A673 (cell line): ENCODE results near the gene CSRP1. TPM values are rescaled to one million over a fixed set of nuclear protein-coding genes. Genes with fewer than 3 reads are reported as not detected.

Experiments
- BruUV-seq: library from RNA; stranded (reverse); fragments of 400-500 nt; replicated peaks from 2 replicates; lab custom pipeline; 2021; lab: Mats Ljungman, UMichigan
- CTCF ChIA-PET: fragments of 300-600 bp; sonication (Branson Sonifier 250); formaldehyde crosslinking; loops from one replicate; lab custom pipeline; 2022; ENCODE audit warnings: antibody characterized with exemption; lab: Charles Lee
- POLR2A ChIA-PET: fragments of 300-600 bp; sonication (Branson Sonifier 250); formaldehyde crosslinking; loops from one replicate; lab custom pipeline; 2022; ENCODE audit warnings: antibody characterized with exemption; ENCODE audit not compliant: low non-redundant PET; lab: Charles Lee
- DNase-seq: peaks from one replicate; pipeline ENCODE4 v3.0.0-alpha.2; 2015; ENCODE audit warnings: low spot score
- H3K27ac ChIP-seq: fragments of 200-600 bp; sonication (generic); 2 replicates; pipeline ENCODE4 v1.5.1; 2016; ENCODE audit warnings: mixed run types, low read depth, mild to moderate bottlenecking, mixed read lengths, antibody characterized with exemption, low read length; ENCODE audit not compliant: poor library complexity, severe bottlenecking
- H3K27me3 ChIP-seq: fragments of 200-600 bp; sonication (generic); replicated peaks from 2 replicates; pipeline ENCODE4 v1.6.1; 2017; ENCODE audit warnings: mixed run types, low read depth, mild to moderate bottlenecking, mixed read lengths, antibody characterized with exemption, low read length; ENCODE audit not compliant: insufficient read depth, poor library complexity
- H3K36me3 ChIP-seq: fragments of 200-600 bp; sonication (generic); 2 replicates; pipeline ENCODE4 v1.6.1; 2016; ENCODE audit warnings: mixed run types, mild to moderate bottlenecking, mixed read lengths, antibody characterized with exemption, low read length; ENCODE audit not compliant: insufficient read depth, poor library complexity, severe bottlenecking
- H3K4me1 ChIP-seq: fragments of 200-600 bp; sonication (generic); 2 replicates; pipeline ENCODE4 v1.6.1; 2017; ENCODE audit warnings: mixed run types, mild to moderate bottlenecking, mixed read lengths, antibody characterized with exemption, low read length; ENCODE audit not compliant: insufficient read depth, poor library complexity, severe bottlenecking
- H3K4me3 ChIP-seq: fragments of 200-600 bp; sonication (generic); 2 replicates; pipeline ENCODE4 v1.5.1; 2016; ENCODE audit warnings: low read depth, mixed run types, mild to moderate bottlenecking, mixed read lengths, low read length; ENCODE audit not compliant: poor library complexity, severe bottlenecking
- H3K9me3 ChIP-seq: fragments of 200-600 bp; sonication (generic); 2 replicates; pipeline ENCODE4 v1.6.1; 2016; ENCODE audit warnings: mixed run types, low read depth, mild to moderate bottlenecking, mixed read lengths, antibody characterized with exemption, low read length; ENCODE audit not compliant: poor library complexity, severe bottlenecking
- CTCF ChIP-seq: fragments of 300-800, 200-600 bp; sonication (generic); conservative IDR thresholded peaks from 2 replicates; pipeline ENCODE4 v1.5.1; 2017; ENCODE audit warnings: low read depth, mild to moderate bottlenecking, antibody characterized with exemption, low read length, moderate library complexity, mixed read lengths
- EZH2 ChIP-seq: fragments of 200-600 bp; sonication (generic); IDR thresholded peaks from 2 replicates; pipeline ENCODE4 v1.6.1; 2017; ENCODE audit warnings: borderline replicate concordance, low read depth, mild to moderate bottlenecking, mixed read lengths, antibody characterized with exemption, low read length; ENCODE audit not compliant: poor library complexity, severe bottlenecking
- intact Hi-C: fragments of 100-400 bp; cut with micrococcal nuclease; formaldehyde crosslinking; loops from one replicate; pipeline ENCODE4 v1.10.0; 2022; ENCODE audit not compliant: unreplicated experiment
- total RNA-seq: library from RNA; stranded (reverse); gene quantifications from 2 replicates; pipeline ENCODE4 v1.2.3, GENCODE V29; 2021

Gene CSRP1
- total RNA-seq, 1 experiment from 2014 or later = 517 TPM

GRCh38 chr1:201513498-201514243 is 6.7 kb upstream of the CSRP1 start:
- BruUV-seq = no TSS peak
- DNase-seq = no peak
- ChIA-PET CTCF (interaction anchor here (0.5 to 3.7 kb wide), 18 partner anchors 11 to 282 kb away, joined by 3 to 79 read pairs (median 5); partner anchors contain the start of gene PHLDA3), POLR2A (interaction anchor here (0.5 to 0.7 kb wide), 4 partner anchors 7 to 313 kb away, joined by 3 to 6 read pairs (median 4); no protein-coding TSS in a partner anchor)
- H3K9me3 ChIP-seq = no peaks in the 10 kb centered on the region
- TF ChIP-seq EZH2 (no peak), CTCF (no peak)
- no peaks in the 10 kb centered on the region for H3K36me3 ChIP-seq
- peaks cover 66% of the 10 kb centered on the region for H3K4me1 ChIP-seq
- H3K27me3 ChIP-seq = no peaks in the 10 kb centered on the region
- no peak overlapping the region for H3K4me3 ChIP-seq
- intact Hi-C loops = loop anchor here (1.0 to 2.0 kb wide), 3 partner anchors 31 to 77 kb away; no protein-coding TSS in a partner anchor
- peak overlapping the region; percentile 52 for H3K27ac ChIP-seq

- TF ChIP-seq EZH2 (no peak), CTCF (no peak)
- no TSS peak for BruUV-seq
- intact Hi-C loops = loop anchor here (2.0 kb wide), 2 partner anchors 63 to 75 kb away; no protein-coding TSS in a partner anchor
- H3K27ac ChIP-seq = peak overlapping the region; percentile 43
- peaks cover 60% of the 10 kb centered on the region for H3K4me1 ChIP-seq
- no peak overlapping the region for H3K4me3 ChIP-seq
- ChIA-PET POLR2A (interaction anchor here (0.6 to 1.0 kb wide), 3 partner anchors 10 to 17 kb away, joined by 3 to 4 read pairs (median 3); no protein-coding TSS in a partner anchor), CTCF (interaction anchor here (0.6 to 3.7 kb wide), 14 partner anchors 9 to 470 kb away, joined by 3 to 79 read pairs (median 5); partner anchors contain the start of gene RNPEP)
- H3K9me3 ChIP-seq = no peaks in the 10 kb centered on the region
- no peaks in the 10 kb centered on the region for H3K36me3 ChIP-seq
- peak; percentile 64 for DNase-seq
- H3K27me3 ChIP-seq = no peaks in the 10 kb centered on the region
Measured at GRCh38 chr1:201511941-201512539, 5.1 kb upstream of the CSRP1 start.

- Histone ChIP-seq H3K27ac (peak overlapping the region; percentile 43), H3K4me3 (no peak overlapping the region), H3K4me1 (peaks cover 54% of the 10 kb centered on the region), H3K9me3 (no peaks in the 10 kb centered on the region), H3K36me3 (no peaks in the 10 kb centered on the region), H3K27me3 (no peaks in the 10 kb centered on the region)
- peak; percentile 70 for DNase-seq
- intact Hi-C loops = no loop called here
- POLR2A ChIA-PET = interaction anchor here (0.6 to 1.0 kb wide), 3 partner anchors 9 to 18 kb away, joined by 3 to 4 read pairs (median 3); no protein-coding TSS in a partner anchor
- BruUV-seq = no TSS peak
- CTCF ChIA-PET = interaction anchor here (1.8 to 3.7 kb wide), 6 partner anchors 9 to 63 kb away, joined by 5 to 79 read pairs (median 22); no protein-coding TSS in a partner anchor
- TF ChIP-seq CTCF (no peak), EZH2 (no peak)
Measured at GRCh38 chr1:201511396-201511940, 4.5 kb upstream of the CSRP1 start.
